ENCODE data around the gene NRF1.
"Not testable (repeated sequence)": the region's sequence is repeated elsewhere in the genome, so short reads cannot be mapped to it uniquely, and the experiment has no call there.

NRF1 gene

GRCh38 chr7:129669901-129670300 lies 58.4 kb downstream of the NRF1 start:
- Histone ChIP-seq H3K36me3 (ENCODE audit: insufficient read depth, low read length) (peaks cover 31% of the 10 kb centered on the region), H3K79me2 (ENCODE audit: insufficient read depth, low read length) (no peaks in the 10 kb centered on the region), H3K9me2 (ENCODE audit: low read depth, low read length) (no peaks in the 10 kb centered on the region), H3K4me2 (ENCODE audit: low read length) (no peak overlapping the region), H3K4me3 (ENCODE audit: low read depth, low read length, poor library complexity, severe bottlenecking) (no peak overlapping the region), H3K27ac (ENCODE audit: low read depth, low read length, poor library complexity, severe bottlenecking) (no peak overlapping the region), H2AFZ (ENCODE audit: low read length) (no peak overlapping the region), H3K4me1 (ENCODE audit: insufficient read depth, low read length, severe bottlenecking) (no peaks in the 10 kb centered on the region), H3F3A (ENCODE audit: insufficient read depth, low read length) (no peaks in the 10 kb centered on the region), H4K20me1 (ENCODE audit: insufficient read depth, low read length) (no peaks in the 10 kb centered on the region), H3K9me3 (ENCODE audit: low read length) (no peaks in the 10 kb centered on the region), H3K9ac (ENCODE audit: low read length) (no peak overlapping the region), H3K27me3 (ENCODE audit: insufficient read depth, low read length) (no peaks in the 10 kb centered on the region)
- TF ChIP-seq CTCF (IDR thresholded peaks at IDR 0.05; ENCODE audit: low read length) (no peak), EZH2 (IDR thresholded peaks at IDR 0.05; ENCODE audit: borderline replicate concordance, low read length) (no peak)

- Histone ChIP-seq H3K36me3 (ENCODE audit: insufficient read depth, low read length) (peaks cover 38% of the 10 kb centered on the region), H3K4me2 (ENCODE audit: low read length) (no peak overlapping the region), H3F3A (ENCODE audit: insufficient read depth, low read length) (no peaks in the 10 kb centered on the region), H4K20me1 (ENCODE audit: insufficient read depth, low read length) (no peaks in the 10 kb centered on the region), H3K79me2 (ENCODE audit: insufficient read depth, low read length) (no peaks in the 10 kb centered on the region), H3K4me3 (ENCODE audit: low read depth, low read length, poor library complexity, severe bottlenecking) (no peak overlapping the region), H3K9me2 (ENCODE audit: low read depth, low read length) (no peaks in the 10 kb centered on the region), H3K9me3 (ENCODE audit: low read length) (peaks cover 5% of the 10 kb centered on the region; the same call in 1 of the 2 replicates), H3K27me3 (ENCODE audit: insufficient read depth, low read length) (no peaks in the 10 kb centered on the region), H3K9ac (ENCODE audit: low read length) (no peak overlapping the region), H3K27ac (ENCODE audit: low read depth, low read length, poor library complexity, severe bottlenecking) (no peak overlapping the region), H3K4me1 (ENCODE audit: insufficient read depth, low read length, severe bottlenecking) (no peaks in the 10 kb centered on the region), H2AFZ (ENCODE audit: low read length) (no peak overlapping the region)
- TF ChIP-seq CTCF (IDR thresholded peaks at IDR 0.05; ENCODE audit: low read length) (no peak), EZH2 (IDR thresholded peaks at IDR 0.05; ENCODE audit: borderline replicate concordance, low read length) (no peak)
Measured at GRCh38 chr7:129670656-129671055, 59.1 kb downstream of the NRF1 start.

DNA sequence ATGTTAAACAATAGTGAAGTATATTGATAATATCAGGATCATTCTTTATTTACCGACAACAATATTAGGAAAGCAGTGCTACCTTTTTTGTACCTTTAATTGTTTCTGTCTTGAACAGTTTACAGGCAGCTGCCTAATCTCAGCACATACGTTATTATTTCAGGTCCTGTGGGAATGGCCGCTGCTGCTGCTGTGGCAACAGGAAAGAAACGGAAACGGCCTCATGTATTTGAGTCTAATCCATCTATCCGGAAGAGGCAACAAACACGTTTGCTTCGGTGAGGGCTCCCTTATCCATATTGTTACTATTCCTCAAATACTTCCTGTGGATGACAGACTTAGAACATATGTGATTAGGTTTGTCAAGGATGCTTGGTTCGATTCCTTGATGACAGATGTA lies 59.7 kb downstream of the NRF1 start:
- Histone ChIP-seq H4K20me1 (ENCODE audit: insufficient read depth, low read length) (no peaks in the 10 kb centered on the region), H3K9me2 (ENCODE audit: low read depth, low read length) (no peaks in the 10 kb centered on the region), H3K4me3 (ENCODE audit: low read depth, low read length, poor library complexity, severe bottlenecking) (no peak overlapping the region), H3K27me3 (ENCODE audit: insufficient read depth, low read length) (no peaks in the 10 kb centered on the region), H3K4me2 (ENCODE audit: low read length) (no peak overlapping the region), H3K4me1 (ENCODE audit: insufficient read depth, low read length, severe bottlenecking) (no peaks in the 10 kb centered on the region), H3K9me3 (ENCODE audit: low read length) (peaks cover 5% of the 10 kb centered on the region; the same call in 1 of the 2 replicates), H3K27ac (ENCODE audit: low read depth, low read length, poor library complexity, severe bottlenecking) (no peak overlapping the region), H3K9ac (ENCODE audit: low read length) (no peak overlapping the region), H2AFZ (ENCODE audit: low read length) (no peak overlapping the region), H3F3A (ENCODE audit: insufficient read depth, low read length) (no peaks in the 10 kb centered on the region), H3K79me2 (ENCODE audit: insufficient read depth, low read length) (no peaks in the 10 kb centered on the region), H3K36me3 (ENCODE audit: insufficient read depth, low read length) (peaks cover 44% of the 10 kb centered on the region)
- TF ChIP-seq EZH2 (IDR thresholded peaks at IDR 0.05; ENCODE audit: borderline replicate concordance, low read length) (no peak), CTCF (IDR thresholded peaks at IDR 0.05; ENCODE audit: low read length) (no peak)

GRCh38 chr7:129674475-129674874 lies 63.0 kb downstream of the NRF1 start:
- H3K79me2 ChIP-seq (ENCODE audit: insufficient read depth, low read length); H3F3A ChIP-seq (ENCODE audit: insufficient read depth, low read length); H3K27ac ChIP-seq (ENCODE audit: low read depth, low read length, poor library complexity, severe bottlenecking); H3K4me3 ChIP-seq (ENCODE audit: low read depth, low read length, poor library complexity, severe bottlenecking); H4K20me1 ChIP-seq (ENCODE audit: insufficient read depth, low read length); H3K27me3 ChIP-seq (ENCODE audit: insufficient read depth, low read length); H3K9ac ChIP-seq (ENCODE audit: low read length); H3K9me3 ChIP-seq (ENCODE audit: low read length); H3K4me2 ChIP-seq (ENCODE audit: low read length); H3K4me1 ChIP-seq (ENCODE audit: insufficient read depth, low read length, severe bottlenecking); H3K9me2 ChIP-seq (ENCODE audit: low read depth, low read length); H2AFZ ChIP-seq (ENCODE audit: low read length): not testable (repeated sequence)
- peaks cover 67% of the 10 kb centered on the region for H3K36me3 ChIP-seq (ENCODE audit: insufficient read depth, low read length)
